ENCODE results near the gene HUNK. TPM values are rescaled to one million over a fixed set of nuclear protein-coding genes. Genes with fewer than 3 reads are reported as not detected.

HUNK gene
- total RNA-seq, 2 donors from 2014 or later: 5.8 to 8.4 TPM

DNA sequence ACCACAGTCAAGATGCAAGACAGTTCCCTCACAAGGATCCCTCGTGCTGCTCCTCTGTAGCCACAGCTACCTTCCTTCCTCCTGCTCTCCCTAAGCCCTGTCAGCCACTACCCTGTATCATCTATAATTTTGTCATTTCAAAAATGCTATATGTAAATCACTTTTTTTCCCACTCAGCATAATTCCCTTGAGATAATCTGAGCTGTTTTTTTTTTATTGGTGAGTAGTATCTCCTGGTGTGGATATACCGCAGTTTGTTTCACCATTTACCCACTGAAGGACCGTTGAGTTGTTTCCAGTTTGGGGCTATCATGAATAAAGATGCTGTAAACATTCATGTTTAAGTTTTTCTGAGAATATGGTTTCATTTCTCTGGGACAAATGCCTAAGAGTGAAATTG, 88.2 kb downstream of the HUNK start:
- H3K36me3 Mint-ChIP-seq (ENCODE audit: low read depth): peaks cover 9% of the 10 kb centered on the region

GRCh38 chr21:31961704-31962103, 88.9 kb downstream of the HUNK start:
- no peaks in the 10 kb centered on the region for H3K36me3 ChIP-seq (ENCODE audit: control insufficient read depth, insufficient read depth, low read length)
- Mint-ChIP-seq H3K9me3 (peaks cover 7% of the 10 kb centered on the region), H3K36me3 (ENCODE audit: low read depth) (peaks cover 9% of the 10 kb centered on the region), H3K27ac (no peak overlapping the region), H3K4me3 (no peak overlapping the region), H3K27me3 (ENCODE audit: insufficient read depth) (no peaks in the 10 kb centered on the region), H3K4me1 (no peaks in the 10 kb centered on the region)
- no peak overlapping the region for H3K27ac ChIP-seq (ENCODE audit: low read depth, low read length)
- no peaks in the 10 kb centered on the region for H3K4me1 ChIP-seq (ENCODE audit: control insufficient read depth, insufficient read depth, low read length)
- H3K9me3 ChIP-seq (ENCODE audit: control insufficient read depth, low read length): peaks cover 9% of the 10 kb centered on the region
- TF ChIP-seq, protein P1, sequence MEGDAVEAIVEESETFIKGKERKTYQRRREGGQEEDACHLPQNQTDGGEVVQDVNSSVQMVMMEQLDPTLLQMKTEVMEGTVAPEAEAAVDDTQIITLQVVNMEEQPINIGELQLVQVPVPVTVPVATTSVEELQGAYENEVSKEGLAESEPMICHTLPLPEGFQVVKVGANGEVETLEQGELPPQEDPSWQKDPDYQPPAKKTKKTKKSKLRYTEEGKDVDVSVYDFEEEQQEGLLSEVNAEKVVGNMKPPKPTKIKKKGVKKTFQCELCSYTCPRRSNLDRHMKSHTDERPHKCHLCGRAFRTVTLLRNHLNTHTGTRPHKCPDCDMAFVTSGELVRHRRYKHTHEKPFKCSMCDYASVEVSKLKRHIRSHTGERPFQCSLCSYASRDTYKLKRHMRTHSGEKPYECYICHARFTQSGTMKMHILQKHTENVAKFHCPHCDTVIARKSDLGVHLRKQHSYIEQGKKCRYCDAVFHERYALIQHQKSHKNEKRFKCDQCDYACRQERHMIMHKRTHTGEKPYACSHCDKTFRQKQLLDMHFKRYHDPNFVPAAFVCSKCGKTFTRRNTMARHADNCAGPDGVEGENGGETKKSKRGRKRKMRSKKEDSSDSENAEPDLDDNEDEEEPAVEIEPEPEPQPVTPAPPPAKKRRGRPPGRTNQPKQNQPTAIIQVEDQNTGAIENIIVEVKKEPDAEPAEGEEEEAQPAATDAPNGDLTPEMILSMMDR (conservative IDR thresholded peaks at IDR 0.05): no peak
- H3K9ac ChIP-seq (ENCODE audit: extremely low read depth, low read length, poor library complexity, severe bottlenecking): no peak overlapping the region
- no peaks in the 10 kb centered on the region for H3K27me3 ChIP-seq (ENCODE audit: control insufficient read depth, insufficient read depth, low read length, poor library complexity, severe bottlenecking)
- DNase-seq: no peak
- H3K4me3 ChIP-seq (ENCODE audit: low read length): no peak overlapping the region
- WGBS, 2 experiments (ENCODE audit: insufficient coverage in 1 of 2, insufficient read length in 1 of 2): 89 to 92% methylated on average over 1 of the region's 1 CpG

More for the DNA sequence above, 88.2 kb downstream of the HUNK start:
- H3K36me3 ChIP-seq (ENCODE audit: control insufficient read depth, insufficient read depth, low read length): no peaks in the 10 kb centered on the region
- TF ChIP-seq, protein P1 (conservative IDR thresholded peaks at IDR 0.05): no peak
- no peak overlapping the region for H3K4me3 ChIP-seq (ENCODE audit: low read length)
- Mint-ChIP-seq H3K27me3 (ENCODE audit: insufficient read depth) (no peaks in the 10 kb centered on the region), H3K4me3 (no peak overlapping the region), H3K9me3 (peaks cover 7% of the 10 kb centered on the region), H3K4me1 (no peaks in the 10 kb centered on the region), H3K27ac (no peak overlapping the region)
- H3K27me3 ChIP-seq (ENCODE audit: control insufficient read depth, insufficient read depth, low read length, poor library complexity, severe bottlenecking): no peaks in the 10 kb centered on the region
- H3K9ac ChIP-seq (ENCODE audit: extremely low read depth, low read length, poor library complexity, severe bottlenecking): no peak overlapping the region
- no peaks in the 10 kb centered on the region for H3K4me1 ChIP-seq (ENCODE audit: control insufficient read depth, insufficient read depth, low read length)
- no peak overlapping the region for H3K27ac ChIP-seq (ENCODE audit: low read depth, low read length)
- WGBS, 2 experiments (ENCODE audit: insufficient coverage in 1 of 2, insufficient read length in 1 of 2): 95 to 100% methylated on average over 1 to 3 of the region's 3 CpGs
- DNase-seq: no peak
- peaks cover 9% of the 10 kb centered on the region for H3K9me3 ChIP-seq (ENCODE audit: control insufficient read depth, low read length)

GRCh38 chr21:31964692-31965091, 91.9 kb downstream of the HUNK start:
- peaks cover 7% of the 10 kb centered on the region for H3K9me3 Mint-ChIP-seq
- no peak overlapping the region for H3K27ac Mint-ChIP-seq
- H3K36me3 ChIP-seq (ENCODE audit: control insufficient read depth, insufficient read depth, low read length): no peaks in the 10 kb centered on the region
- H3K36me3 Mint-ChIP-seq (ENCODE audit: low read depth): peaks cover 7% of the 10 kb centered on the region
- no peaks in the 10 kb centered on the region for H3K27me3 ChIP-seq (ENCODE audit: control insufficient read depth, insufficient read depth, low read length, poor library complexity, severe bottlenecking)
- peaks cover 9% of the 10 kb centered on the region for H3K9me3 ChIP-seq (ENCODE audit: control insufficient read depth, low read length)
- DNase-seq: no peak
- H3K27me3 Mint-ChIP-seq (ENCODE audit: insufficient read depth): no peaks in the 10 kb centered on the region
- H3K9ac ChIP-seq (ENCODE audit: extremely low read depth, low read length, poor library complexity, severe bottlenecking): no peak overlapping the region
- WGBS, 2 experiments (ENCODE audit: insufficient coverage in 1 of 2, insufficient read length in 1 of 2): 95 to 96% methylated on average over 5 to 6 of the region's 6 CpGs
- no peaks in the 10 kb centered on the region for H3K4me1 Mint-ChIP-seq
- H3K4me1 ChIP-seq (ENCODE audit: control insufficient read depth, insufficient read depth, low read length): no peaks in the 10 kb centered on the region
- no peak overlapping the region for H3K4me3 ChIP-seq (ENCODE audit: low read length)
- no peak overlapping the region for H3K4me3 Mint-ChIP-seq
- no peak overlapping the region for H3K27ac ChIP-seq (ENCODE audit: low read depth, low read length)
- TF ChIP-seq, protein P1 (conservative IDR thresholded peaks at IDR 0.05): no peak
